Measurements from ENCODE around the gene PIP4K2A. TPM values are rescaled to one million over a fixed set of nuclear protein-coding genes. Genes with fewer than 3 reads are reported as not detected.

The PIP4K2A gene
- total RNA-seq, 1 donor from 2014 or later: 105 TPM

GRCh38 chr10:22603581-22603980 is 110.8 kb downstream of the PIP4K2A start:
- no peak overlapping the region for H3K27ac Mint-ChIP-seq
- H3K4me3 Mint-ChIP-seq (ENCODE audit: low read depth): no peak overlapping the region
- no peaks in the 10 kb centered on the region for H3K9me3 Mint-ChIP-seq
- intact Hi-C loops (cut with micrococcal nuclease): no loop called here
- DNase-seq (ENCODE audit: low spot score): no peak
- H3K36me3 Mint-ChIP-seq (ENCODE audit: low read depth): peaks cover 65% of the 10 kb centered on the region
- H3K27me3 Mint-ChIP-seq (ENCODE audit: low read depth): no peaks in the 10 kb centered on the region
- peaks cover 56% of the 10 kb centered on the region for H3K4me1 Mint-ChIP-seq (ENCODE audit: low read depth)

- H3K27ac Mint-ChIP-seq: no peak overlapping the region
- no peaks in the 10 kb centered on the region for H3K27me3 Mint-ChIP-seq (ENCODE audit: low read depth)
Observed at GRCh38 chr10:22601618-22602017, 112.8 kb downstream of the PIP4K2A start.

GRCh38 chr10:22599636-22600228 is 114.6 kb downstream of the PIP4K2A start:
- DNase-seq (ENCODE audit: low spot score): no peak
- Mint-ChIP-seq H3K27me3 (ENCODE audit: low read depth) (no peaks in the 10 kb centered on the region), H3K9me3 (no peaks in the 10 kb centered on the region), H3K4me3 (ENCODE audit: low read depth) (no peak overlapping the region), H3K4me1 (ENCODE audit: low read depth) (peaks cover 49% of the 10 kb centered on the region), H3K36me3 (ENCODE audit: low read depth) (peaks cover 47% of the 10 kb centered on the region), H3K27ac (peak overlapping the region; percentile 47)
- intact Hi-C loops (cut with micrococcal nuclease): loop anchor here (2.0 kb wide), 2 partner anchors 17 to 29 kb away; no protein-coding TSS in a partner anchor

More at GRCh38 chr10:22601618-22602017, 112.8 kb downstream of the PIP4K2A start:
- DNase-seq (ENCODE audit: low spot score): no peak
- peaks cover 61% of the 10 kb centered on the region for H3K4me1 Mint-ChIP-seq (ENCODE audit: low read depth)
- intact Hi-C loops (cut with micrococcal nuclease): no loop called here
- H3K9me3 Mint-ChIP-seq: no peaks in the 10 kb centered on the region
- no peak overlapping the region for H3K4me3 Mint-ChIP-seq (ENCODE audit: low read depth)
- H3K36me3 Mint-ChIP-seq (ENCODE audit: low read depth): peaks cover 59% of the 10 kb centered on the region

GRCh38 chr10:22599048-22599561 is 115.3 kb downstream of the PIP4K2A start:
- H3K27me3 Mint-ChIP-seq (ENCODE audit: low read depth): no peaks in the 10 kb centered on the region
- no peak for DNase-seq (ENCODE audit: low spot score)
- H3K36me3 Mint-ChIP-seq (ENCODE audit: low read depth): peaks cover 43% of the 10 kb centered on the region
- H3K9me3 Mint-ChIP-seq: no peaks in the 10 kb centered on the region
- intact Hi-C loops (cut with micrococcal nuclease): loop anchor here (2.0 kb wide), 2 partner anchors 18 to 28 kb away; no protein-coding TSS in a partner anchor
- peaks cover 49% of the 10 kb centered on the region for H3K4me1 Mint-ChIP-seq (ENCODE audit: low read depth)
- H3K4me3 Mint-ChIP-seq (ENCODE audit: low read depth): no peak overlapping the region
- peak overlapping the region; percentile 47 for H3K27ac Mint-ChIP-seq

GRCh38 chr10:22598478-22598877 is 115.9 kb downstream of the PIP4K2A start:
- Mint-ChIP-seq H3K9me3 (no peaks in the 10 kb centered on the region), H3K4me1 (ENCODE audit: low read depth) (peaks cover 49% of the 10 kb centered on the region), H3K27ac (peak overlapping the region; percentile 31), H3K4me3 (ENCODE audit: low read depth) (no peak overlapping the region), H3K27me3 (ENCODE audit: low read depth) (no peaks in the 10 kb centered on the region), H3K36me3 (ENCODE audit: low read depth) (peaks cover 40% of the 10 kb centered on the region)
- intact Hi-C loops (cut with micrococcal nuclease): loop anchor here (2.0 kb wide), 2 partner anchors 18 to 28 kb away; no protein-coding TSS in a partner anchor
- DNase-seq (ENCODE audit: low spot score): no peak

DNA sequence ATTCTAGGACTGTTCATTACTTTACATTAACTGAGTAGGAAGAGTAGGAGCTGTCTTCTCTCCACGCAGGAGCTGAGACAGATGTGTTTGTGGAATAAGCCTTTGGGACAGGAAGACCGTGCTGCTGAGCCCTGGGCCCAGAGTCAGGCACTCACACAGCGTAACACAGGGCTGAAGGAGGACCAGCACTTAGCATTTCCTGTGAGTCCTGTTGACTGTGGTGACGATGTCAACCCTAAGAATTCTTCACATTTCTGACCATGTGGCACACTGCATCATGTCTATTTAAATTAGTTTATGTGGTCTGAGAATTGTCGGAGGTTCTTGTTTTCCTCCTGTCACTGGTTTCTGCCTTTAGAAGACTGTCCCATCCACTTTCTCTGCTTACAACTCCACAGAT is 117.2 kb downstream of the PIP4K2A start:
- H3K4me1 Mint-ChIP-seq (ENCODE audit: low read depth): peaks cover 46% of the 10 kb centered on the region
- H3K9me3 Mint-ChIP-seq: no peaks in the 10 kb centered on the region
- no peak for DNase-seq (ENCODE audit: low spot score)
- intact Hi-C loops (cut with micrococcal nuclease): no loop called here
- no peaks in the 10 kb centered on the region for H3K27me3 Mint-ChIP-seq (ENCODE audit: low read depth)
- peaks cover 40% of the 10 kb centered on the region for H3K36me3 Mint-ChIP-seq (ENCODE audit: low read depth)
- H3K4me3 Mint-ChIP-seq (ENCODE audit: low read depth): no peak overlapping the region
- H3K27ac Mint-ChIP-seq: peak overlapping the region; percentile 26

GRCh38 chr10:22593636-22594198 is 120.7 kb downstream of the PIP4K2A start:
- DNase-seq (ENCODE audit: low spot score): no peak
- Mint-ChIP-seq H3K9me3 (no peaks in the 10 kb centered on the region), H3K4me1 (ENCODE audit: low read depth) (peaks cover 15% of the 10 kb centered on the region), H3K27ac (no peak overlapping the region), H3K4me3 (ENCODE audit: low read depth) (no peak overlapping the region), H3K27me3 (ENCODE audit: low read depth) (no peaks in the 10 kb centered on the region), H3K36me3 (ENCODE audit: low read depth) (peaks cover 49% of the 10 kb centered on the region)
- intact Hi-C loops (cut with micrococcal nuclease): no loop called here

DNA sequence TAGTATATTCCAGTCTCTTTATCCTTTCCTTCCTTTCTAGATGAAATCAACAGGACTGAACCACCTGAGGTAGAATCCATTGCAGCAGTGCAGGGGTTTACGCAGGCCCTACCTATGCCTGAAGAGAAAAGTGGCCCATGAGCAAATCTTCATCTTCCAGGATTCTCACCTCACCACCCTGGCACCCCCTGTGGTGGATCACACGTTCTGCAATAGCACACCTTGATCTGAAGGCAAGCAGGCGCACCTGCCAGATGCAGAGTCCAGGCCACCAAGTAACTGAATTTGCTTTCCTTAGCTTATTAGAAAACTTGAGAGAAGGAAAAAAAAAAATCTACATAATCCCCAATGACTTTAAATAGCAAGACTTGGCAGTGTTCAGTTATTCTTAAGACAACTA is 121.4 kb downstream of the PIP4K2A start:
- DNase-seq (ENCODE audit: low spot score): no peak
- Mint-ChIP-seq H3K4me1 (ENCODE audit: low read depth) (peaks cover 9% of the 10 kb centered on the region), H3K9me3 (no peaks in the 10 kb centered on the region), H3K4me3 (ENCODE audit: low read depth) (no peak overlapping the region), H3K27me3 (ENCODE audit: low read depth) (no peaks in the 10 kb centered on the region), H3K27ac (peak overlapping the region; percentile 28), H3K36me3 (ENCODE audit: low read depth) (peaks cover 53% of the 10 kb centered on the region)
- intact Hi-C loops (cut with micrococcal nuclease): no loop called here

GRCh38 chr10:22589851-22590514 is 124.4 kb downstream of the PIP4K2A start:
- H3K27me3 Mint-ChIP-seq (ENCODE audit: low read depth): no peaks in the 10 kb centered on the region
- no peak overlapping the region for H3K27ac Mint-ChIP-seq
- intact Hi-C loops (cut with micrococcal nuclease): no loop called here
- H3K36me3 Mint-ChIP-seq (ENCODE audit: low read depth): peaks cover 55% of the 10 kb centered on the region
- no peaks in the 10 kb centered on the region for H3K9me3 Mint-ChIP-seq
- no peak overlapping the region for H3K4me3 Mint-ChIP-seq (ENCODE audit: low read depth)
- H3K4me1 Mint-ChIP-seq (ENCODE audit: low read depth): peaks cover 4% of the 10 kb centered on the region
- DNase-seq (ENCODE audit: low spot score): no peak

- Mint-ChIP-seq H3K4me1 (ENCODE audit: low read depth) (peaks cover 4% of the 10 kb centered on the region), H3K27ac (no peak overlapping the region), H3K9me3 (no peaks in the 10 kb centered on the region), H3K27me3 (ENCODE audit: low read depth) (no peaks in the 10 kb centered on the region), H3K4me3 (ENCODE audit: low read depth) (no peak overlapping the region), H3K36me3 (ENCODE audit: low read depth) (peaks cover 64% of the 10 kb centered on the region)
- no peak for DNase-seq (ENCODE audit: low spot score)
- intact Hi-C loops (cut with micrococcal nuclease): no loop called here
Observed at GRCh38 chr10:22588462-22588861, 125.9 kb downstream of the PIP4K2A start.

DNA sequence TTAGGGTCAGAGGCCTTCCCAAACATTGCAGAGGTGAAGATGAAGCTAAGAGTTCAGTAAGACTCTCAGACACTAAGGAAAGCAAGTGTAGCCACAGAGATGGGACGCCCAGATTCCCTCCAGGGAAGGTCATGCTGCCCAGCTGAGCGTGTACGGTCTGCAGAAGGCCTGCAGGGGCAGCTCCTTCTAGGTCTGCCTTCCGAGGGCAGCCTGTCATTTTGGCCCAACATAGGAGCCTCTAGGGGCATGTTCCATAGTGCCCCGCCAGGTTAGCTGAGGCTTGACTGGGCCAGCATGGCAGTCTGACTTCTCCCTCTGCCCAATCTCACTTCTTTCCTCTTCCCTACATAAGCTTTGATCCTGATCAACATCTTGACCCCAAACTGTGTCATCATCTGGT is 130.7 kb downstream of the PIP4K2A start:
- no peak for DNase-seq (ENCODE audit: low spot score)
- H3K27me3 Mint-ChIP-seq (ENCODE audit: low read depth): no peaks in the 10 kb centered on the region
- H3K9me3 Mint-ChIP-seq: no peaks in the 10 kb centered on the region
- no peak overlapping the region for H3K4me3 Mint-ChIP-seq (ENCODE audit: low read depth)
- peaks cover 61% of the 10 kb centered on the region for H3K36me3 Mint-ChIP-seq (ENCODE audit: low read depth)
- no peak overlapping the region for H3K27ac Mint-ChIP-seq
- H3K4me1 Mint-ChIP-seq (ENCODE audit: low read depth): peaks cover 13% of the 10 kb centered on the region
- intact Hi-C loops (cut with micrococcal nuclease): no loop called here

DNA sequence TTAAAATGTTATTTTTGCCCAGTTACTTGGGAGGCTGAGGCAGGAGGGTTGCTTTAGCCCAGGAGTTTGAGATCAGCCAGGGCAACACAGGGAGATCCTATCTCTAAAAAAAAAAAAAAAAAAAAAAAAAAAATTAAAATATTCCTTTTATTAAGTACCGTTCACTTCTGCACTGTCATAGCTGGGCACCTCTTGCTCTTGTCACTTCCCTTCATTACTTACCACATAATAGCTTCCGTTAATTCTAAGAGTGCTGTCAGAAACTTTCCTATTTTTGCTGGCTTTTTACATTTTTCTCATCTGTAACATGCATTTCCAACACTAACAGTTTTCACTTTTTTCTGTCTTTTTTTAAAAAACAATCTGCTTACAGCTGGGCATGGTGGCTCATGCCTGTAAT is 132.9 kb downstream of the PIP4K2A start:
- Mint-ChIP-seq H3K9me3 (no peaks in the 10 kb centered on the region), H3K27ac (no peak overlapping the region), H3K36me3 (ENCODE audit: low read depth) (peaks cover 62% of the 10 kb centered on the region), H3K4me1 (ENCODE audit: low read depth) (peaks cover 16% of the 10 kb centered on the region), H3K27me3 (ENCODE audit: low read depth) (no peaks in the 10 kb centered on the region), H3K4me3 (ENCODE audit: low read depth) (no peak overlapping the region)
- DNase-seq (ENCODE audit: low spot score): no peak
- intact Hi-C loops (cut with micrococcal nuclease): no loop called here

GRCh38 chr10:22580711-22581110 is 133.7 kb downstream of the PIP4K2A start:
- no peak overlapping the region for H3K4me3 Mint-ChIP-seq (ENCODE audit: low read depth)
- no peaks in the 10 kb centered on the region for H3K27me3 Mint-ChIP-seq (ENCODE audit: low read depth)
- H3K4me1 Mint-ChIP-seq (ENCODE audit: low read depth): peaks cover 14% of the 10 kb centered on the region
- H3K36me3 Mint-ChIP-seq (ENCODE audit: low read depth): peaks cover 64% of the 10 kb centered on the region
- H3K9me3 Mint-ChIP-seq: no peaks in the 10 kb centered on the region
- intact Hi-C loops (cut with micrococcal nuclease): no loop called here
- H3K27ac Mint-ChIP-seq: no peak overlapping the region
- no peak for DNase-seq (ENCODE audit: low spot score)

Data from activated T-helper 2 cell treated with anti-CD3 and anti-CD28 coated beads, Interferon-gamma antibody, Interleukin-2, Interleukin-4, amounts not matched to agents 10 μg/mL and 5 μg/mL and 100 μg/mL, durations not matched to agents 14 hours and 24 hours and 36 hours (primary cell).